Fibroblast of mammary gland (primary cell): ENCODE measurements around the gene PABPC1L.

Experiments used
- DNase-seq: peaks from one replicate; pipeline ENCODE4 v3.0.0-alpha.2; 2010; ENCODE audit warnings: low read depth
- H3K4me3 ChIP-seq: 2 replicates; pipeline ENCODE4 v1.5.1; 2011; ENCODE audit warnings: low read depth, mild to moderate bottlenecking, low read length, moderate library complexity; ENCODE audit not compliant: control insufficient read depth
- TF ChIP-seq, protein P1 (sequence below): conservative IDR thresholded peaks from 2 replicates; pipeline ENCODE4 v1.5.1; 2011; ENCODE audit warnings: low read depth, low read length, inconsistent platforms; ENCODE audit not compliant: control insufficient read depth, insufficient read depth

Gene PABPC1L

GRCh38 chr20:44941120-44941691 is 31.3 kb downstream of the PABPC1L start:
- TF ChIP-seq, protein P1, sequence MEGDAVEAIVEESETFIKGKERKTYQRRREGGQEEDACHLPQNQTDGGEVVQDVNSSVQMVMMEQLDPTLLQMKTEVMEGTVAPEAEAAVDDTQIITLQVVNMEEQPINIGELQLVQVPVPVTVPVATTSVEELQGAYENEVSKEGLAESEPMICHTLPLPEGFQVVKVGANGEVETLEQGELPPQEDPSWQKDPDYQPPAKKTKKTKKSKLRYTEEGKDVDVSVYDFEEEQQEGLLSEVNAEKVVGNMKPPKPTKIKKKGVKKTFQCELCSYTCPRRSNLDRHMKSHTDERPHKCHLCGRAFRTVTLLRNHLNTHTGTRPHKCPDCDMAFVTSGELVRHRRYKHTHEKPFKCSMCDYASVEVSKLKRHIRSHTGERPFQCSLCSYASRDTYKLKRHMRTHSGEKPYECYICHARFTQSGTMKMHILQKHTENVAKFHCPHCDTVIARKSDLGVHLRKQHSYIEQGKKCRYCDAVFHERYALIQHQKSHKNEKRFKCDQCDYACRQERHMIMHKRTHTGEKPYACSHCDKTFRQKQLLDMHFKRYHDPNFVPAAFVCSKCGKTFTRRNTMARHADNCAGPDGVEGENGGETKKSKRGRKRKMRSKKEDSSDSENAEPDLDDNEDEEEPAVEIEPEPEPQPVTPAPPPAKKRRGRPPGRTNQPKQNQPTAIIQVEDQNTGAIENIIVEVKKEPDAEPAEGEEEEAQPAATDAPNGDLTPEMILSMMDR, result no peak
- no peak overlapping the region for H3K4me3 ChIP-seq
- DNase-seq, result no peak

- TF ChIP-seq, protein P1, result no peak
- no peak for DNase-seq
- no peak overlapping the region for H3K4me3 ChIP-seq
Measured at GRCh38 chr20:44942264-44942973, 32.6 kb downstream of the PABPC1L start.

DNA sequence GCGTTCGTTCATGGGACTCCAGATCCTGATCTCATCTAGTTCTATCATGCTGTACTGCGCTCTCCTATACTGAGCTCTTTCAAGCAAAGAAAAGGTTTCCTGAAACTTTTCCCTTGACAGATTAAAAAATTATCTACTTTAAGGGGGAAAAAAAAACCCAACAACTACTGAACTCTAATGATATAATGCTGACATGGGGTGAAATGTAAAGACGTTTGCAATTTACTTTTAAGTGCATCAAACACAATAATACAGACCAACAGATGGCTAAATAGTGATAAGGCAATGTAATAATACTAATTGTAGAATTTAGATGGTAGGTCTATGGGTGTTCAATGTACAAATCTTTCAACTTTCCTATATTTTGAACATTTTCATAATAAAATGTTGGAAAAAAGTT is 34.0 kb downstream of the PABPC1L start:
- DNase-seq, result no peak
- TF ChIP-seq, protein P1, result no peak
- H3K4me3 ChIP-seq, result no peak overlapping the region

DNA sequence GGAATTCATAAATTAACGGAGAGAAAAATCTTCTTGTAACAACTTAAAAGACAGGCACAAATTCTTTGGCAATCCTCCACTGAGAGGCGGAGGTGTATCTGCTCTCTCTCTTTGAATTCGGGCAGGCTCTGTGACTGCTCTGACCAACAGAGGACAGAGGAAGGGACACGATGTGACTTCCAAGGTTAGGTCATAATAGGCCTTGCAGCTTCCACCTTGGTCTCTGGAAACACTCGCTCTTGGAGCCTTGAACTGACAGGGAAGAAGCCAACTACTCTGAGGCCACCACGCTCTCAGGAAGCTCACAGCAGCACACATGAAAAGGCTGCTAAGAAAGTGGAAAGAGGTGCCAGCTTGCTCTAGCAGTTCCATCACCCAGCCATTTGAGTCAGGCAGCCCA is 35.4 kb downstream of the PABPC1L start:
- TF ChIP-seq, protein P1, result no peak
- no peak overlapping the region for H3K4me3 ChIP-seq
- DNase-seq, result no peak

- peak; percentile 26 for DNase-seq
- TF ChIP-seq, protein P1, result no peak
- H3K4me3 ChIP-seq, result no peak overlapping the region
Measured at GRCh38 chr20:44946271-44946852, 36.5 kb downstream of the PABPC1L start.

DNA sequence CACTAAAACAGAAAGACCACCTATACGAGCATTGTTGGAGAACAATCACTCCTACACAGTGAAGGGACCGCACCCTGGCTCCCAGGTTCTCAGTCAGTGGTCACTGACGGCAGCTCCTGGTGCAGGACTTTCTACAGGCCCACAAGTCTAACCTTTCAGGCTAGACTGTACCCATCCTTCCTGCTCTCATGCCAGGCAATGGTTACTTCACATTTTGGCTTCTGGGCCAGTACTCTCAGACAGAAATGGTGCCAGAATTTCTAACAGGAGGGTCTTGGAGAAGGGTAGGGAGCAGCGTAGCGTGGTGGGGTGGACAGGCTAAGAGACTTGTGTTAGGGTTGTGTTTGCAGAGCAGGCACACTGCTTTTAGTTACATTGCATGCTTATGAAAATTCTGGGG is 38.2 kb downstream of the PABPC1L start:
- no peak overlapping the region for H3K4me3 ChIP-seq
- no peak for DNase-seq
- TF ChIP-seq, protein P1, result no peak
